Panc1 (cell line): Measurements from ENCODE around the gene DLGAP1.

Experiments
- POLR2AphosphoS5 ChIP-seq: IDR thresholded peaks from 2 replicates; pipeline ENCODE4 v1.6.1; 2012; ENCODE audit warnings: mild to moderate bottlenecking, low read depth, low read length, moderate library complexity
- TF ChIP-seq, protein P1 (sequence below), 2 experiments: IDR thresholded peaks; 2 replicates each; pipeline ENCODE4 v1.6.1; 2011 to 2012; ENCODE audit warnings: low read depth in 2 of 2, control low read depth in 1 of 2, low read length in 1 of 2, mild to moderate bottlenecking in 1 of 2, moderate library complexity in 1 of 2; ENCODE audit not compliant: insufficient read depth in 1 of 2
- TF ChIP-seq, protein P2 (sequence below): fragments of 450-650 bp; IDR thresholded peaks from 2 replicates; pipeline ENCODE4 v1.5.1; 2017; ENCODE audit warnings: mild to moderate bottlenecking

- TF ChIP-seq, protein P1, sequence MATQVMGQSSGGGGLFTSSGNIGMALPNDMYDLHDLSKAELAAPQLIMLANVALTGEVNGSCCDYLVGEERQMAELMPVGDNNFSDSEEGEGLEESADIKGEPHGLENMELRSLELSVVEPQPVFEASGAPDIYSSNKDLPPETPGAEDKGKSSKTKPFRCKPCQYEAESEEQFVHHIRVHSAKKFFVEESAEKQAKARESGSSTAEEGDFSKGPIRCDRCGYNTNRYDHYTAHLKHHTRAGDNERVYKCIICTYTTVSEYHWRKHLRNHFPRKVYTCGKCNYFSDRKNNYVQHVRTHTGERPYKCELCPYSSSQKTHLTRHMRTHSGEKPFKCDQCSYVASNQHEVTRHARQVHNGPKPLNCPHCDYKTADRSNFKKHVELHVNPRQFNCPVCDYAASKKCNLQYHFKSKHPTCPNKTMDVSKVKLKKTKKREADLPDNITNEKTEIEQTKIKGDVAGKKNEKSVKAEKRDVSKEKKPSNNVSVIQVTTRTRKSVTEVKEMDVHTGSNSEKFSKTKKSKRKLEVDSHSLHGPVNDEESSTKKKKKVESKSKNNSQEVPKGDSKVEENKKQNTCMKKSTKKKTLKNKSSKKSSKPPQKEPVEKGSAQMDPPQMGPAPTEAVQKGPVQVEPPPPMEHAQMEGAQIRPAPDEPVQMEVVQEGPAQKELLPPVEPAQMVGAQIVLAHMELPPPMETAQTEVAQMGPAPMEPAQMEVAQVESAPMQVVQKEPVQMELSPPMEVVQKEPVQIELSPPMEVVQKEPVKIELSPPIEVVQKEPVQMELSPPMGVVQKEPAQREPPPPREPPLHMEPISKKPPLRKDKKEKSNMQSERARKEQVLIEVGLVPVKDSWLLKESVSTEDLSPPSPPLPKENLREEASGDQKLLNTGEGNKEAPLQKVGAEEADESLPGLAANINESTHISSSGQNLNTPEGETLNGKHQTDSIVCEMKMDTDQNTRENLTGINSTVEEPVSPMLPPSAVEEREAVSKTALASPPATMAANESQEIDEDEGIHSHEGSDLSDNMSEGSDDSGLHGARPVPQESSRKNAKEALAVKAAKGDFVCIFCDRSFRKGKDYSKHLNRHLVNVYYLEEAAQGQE (IDR thresholded peaks at IDR 0.05; ENCODE audit: insufficient read depth in 1 of 2, low read depth in 2 of 2, low read length in 1 of 2) = no peak
- TF ChIP-seq, protein P2, sequence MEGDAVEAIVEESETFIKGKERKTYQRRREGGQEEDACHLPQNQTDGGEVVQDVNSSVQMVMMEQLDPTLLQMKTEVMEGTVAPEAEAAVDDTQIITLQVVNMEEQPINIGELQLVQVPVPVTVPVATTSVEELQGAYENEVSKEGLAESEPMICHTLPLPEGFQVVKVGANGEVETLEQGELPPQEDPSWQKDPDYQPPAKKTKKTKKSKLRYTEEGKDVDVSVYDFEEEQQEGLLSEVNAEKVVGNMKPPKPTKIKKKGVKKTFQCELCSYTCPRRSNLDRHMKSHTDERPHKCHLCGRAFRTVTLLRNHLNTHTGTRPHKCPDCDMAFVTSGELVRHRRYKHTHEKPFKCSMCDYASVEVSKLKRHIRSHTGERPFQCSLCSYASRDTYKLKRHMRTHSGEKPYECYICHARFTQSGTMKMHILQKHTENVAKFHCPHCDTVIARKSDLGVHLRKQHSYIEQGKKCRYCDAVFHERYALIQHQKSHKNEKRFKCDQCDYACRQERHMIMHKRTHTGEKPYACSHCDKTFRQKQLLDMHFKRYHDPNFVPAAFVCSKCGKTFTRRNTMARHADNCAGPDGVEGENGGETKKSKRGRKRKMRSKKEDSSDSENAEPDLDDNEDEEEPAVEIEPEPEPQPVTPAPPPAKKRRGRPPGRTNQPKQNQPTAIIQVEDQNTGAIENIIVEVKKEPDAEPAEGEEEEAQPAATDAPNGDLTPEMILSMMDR = no peak
- TF ChIP-seq POLR2AphosphoS5 = no peak
These were observed 543.7 kb downstream of the DLGAP1 start for GRCh38 chr18:3911413-3911812.
